ENCODE results near the gene STT3A.

- no peak for TF ChIP-seq CTCF (IDR thresholded peaks at IDR 0.05; ENCODE audit: low read length)
- no peak for TF ChIP-seq EZH2 (optimal IDR thresholded peaks at IDR 0.05; ENCODE audit: low read depth, low read length)
- TF ChIP-seq EZH2phosphoT487 (IDR thresholded peaks at IDR 0.05; ENCODE audit: low read length), result no peak
These were observed 45.2 kb downstream of the STT3A start for GRCh38 chr11:125637840-125638239.
